ENCODE measurements around the gene MYLK. TPM values are rescaled to one million over a fixed set of nuclear protein-coding genes. Genes with fewer than 3 reads are reported as not detected.

Gene MYLK
- total RNA-seq, 2 experiments from 2014 or later: 0.22 TPM; not detected in 1

DNA sequence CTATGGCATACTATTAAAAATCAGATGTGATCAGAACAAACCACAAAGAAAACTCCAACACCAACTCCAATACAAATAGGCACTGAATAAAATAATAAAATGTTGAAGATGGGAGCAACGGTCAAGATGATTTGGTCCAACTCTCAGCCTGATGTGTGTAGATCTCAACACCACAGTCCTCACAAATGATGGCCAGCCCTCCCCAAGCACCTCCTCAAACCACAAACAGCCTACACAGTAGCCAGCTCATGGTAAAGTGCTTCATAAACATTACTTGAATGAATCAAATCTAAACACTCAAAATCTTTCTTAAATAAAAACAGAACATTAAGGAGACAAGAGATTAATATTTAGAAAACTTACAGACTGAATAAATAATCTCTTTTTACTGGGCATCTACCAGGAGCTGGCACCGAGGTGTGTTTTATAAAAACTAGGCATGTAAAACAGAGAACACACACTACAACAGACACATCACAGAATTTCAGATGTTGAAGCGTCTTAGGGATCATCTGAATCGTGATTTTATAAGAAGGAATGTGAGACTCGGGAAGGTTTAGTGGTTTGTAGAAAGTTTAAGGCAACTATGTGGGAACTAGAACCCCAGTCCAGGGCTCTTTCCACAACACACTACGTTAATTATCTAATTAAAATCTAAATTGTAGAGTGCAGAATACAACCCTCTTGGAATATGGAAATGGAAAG lies 102.4 kb downstream of the MYLK start:
- no peaks in the 10 kb centered on the region for H3K9me3 ChIP-seq (ENCODE audit: control insufficient read depth in 1 of 2, insufficient read depth in 1 of 2, low read length in 2 of 2)
- Mint-ChIP-seq H3K36me3 (ENCODE audit: low read depth) (no peaks in the 10 kb centered on the region), H3K9me3 (no peaks in the 10 kb centered on the region), H3K4me1 (ENCODE audit: low read depth) (no peaks in the 10 kb centered on the region), H3K4me3 (no peak overlapping the region), H3K27ac (no peak overlapping the region), H3K27me3 (peaks cover 6% of the 10 kb centered on the region)
- H3K4me3 ChIP-seq (ENCODE audit: low read length): no peak overlapping the region
- ATAC-seq (ENCODE audit: poor library complexity): no peak
- no peaks in the 10 kb centered on the region for H3K36me3 ChIP-seq (ENCODE audit: insufficient read depth, low read length)
- TF ChIP-seq, protein P1, sequence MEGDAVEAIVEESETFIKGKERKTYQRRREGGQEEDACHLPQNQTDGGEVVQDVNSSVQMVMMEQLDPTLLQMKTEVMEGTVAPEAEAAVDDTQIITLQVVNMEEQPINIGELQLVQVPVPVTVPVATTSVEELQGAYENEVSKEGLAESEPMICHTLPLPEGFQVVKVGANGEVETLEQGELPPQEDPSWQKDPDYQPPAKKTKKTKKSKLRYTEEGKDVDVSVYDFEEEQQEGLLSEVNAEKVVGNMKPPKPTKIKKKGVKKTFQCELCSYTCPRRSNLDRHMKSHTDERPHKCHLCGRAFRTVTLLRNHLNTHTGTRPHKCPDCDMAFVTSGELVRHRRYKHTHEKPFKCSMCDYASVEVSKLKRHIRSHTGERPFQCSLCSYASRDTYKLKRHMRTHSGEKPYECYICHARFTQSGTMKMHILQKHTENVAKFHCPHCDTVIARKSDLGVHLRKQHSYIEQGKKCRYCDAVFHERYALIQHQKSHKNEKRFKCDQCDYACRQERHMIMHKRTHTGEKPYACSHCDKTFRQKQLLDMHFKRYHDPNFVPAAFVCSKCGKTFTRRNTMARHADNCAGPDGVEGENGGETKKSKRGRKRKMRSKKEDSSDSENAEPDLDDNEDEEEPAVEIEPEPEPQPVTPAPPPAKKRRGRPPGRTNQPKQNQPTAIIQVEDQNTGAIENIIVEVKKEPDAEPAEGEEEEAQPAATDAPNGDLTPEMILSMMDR (IDR thresholded peaks at IDR 0.05): no peak
- DNase-seq: no peak
- ChIA-PET POLR2A (no interaction called here), CTCF (interaction anchor here (0.8 kb wide), 1 partner anchor 24 kb away, joined by 3 read pairs; no protein-coding TSS in a partner anchor)
- no peak overlapping the region for H3K27ac ChIP-seq (ENCODE audit: low read depth in 1 of 2, low read length in 2 of 2)
- intact Hi-C loops (cut with DNase I, micrococcal nuclease): no loop called here
- no peaks in the 10 kb centered on the region for H3K4me1 ChIP-seq (ENCODE audit: insufficient read depth, low read length)
- H3K27me3 ChIP-seq (ENCODE audit: control insufficient read depth in 1 of 2, insufficient read depth in 2 of 2, low read length in 2 of 2): no peaks in the 10 kb centered on the region

DNA sequence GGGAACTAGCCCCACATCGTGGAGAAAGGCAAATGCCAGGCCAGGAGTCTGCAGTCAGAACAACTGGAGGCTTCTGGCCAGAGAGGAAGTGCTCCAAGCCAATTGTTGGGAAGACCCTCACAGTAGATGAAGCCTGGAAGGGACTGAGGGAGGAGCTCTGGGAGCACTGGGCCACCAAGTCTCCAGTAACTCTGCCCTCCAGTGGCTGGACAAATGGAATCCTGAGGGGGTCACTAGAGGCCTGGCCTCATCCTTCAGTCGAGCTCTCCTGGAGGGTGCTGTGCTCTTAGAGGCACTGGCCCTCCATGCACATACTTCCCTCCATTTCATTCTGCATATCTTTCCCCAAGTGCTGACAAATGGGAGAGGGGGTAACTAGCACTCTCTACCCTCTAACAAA lies 103.0 kb downstream of the MYLK start:
- no peak overlapping the region for H3K27ac Mint-ChIP-seq
- CTCF ChIA-PET: no interaction called here
- H3K9me3 Mint-ChIP-seq: no peaks in the 10 kb centered on the region
- H3K4me3 Mint-ChIP-seq: no peak overlapping the region
- Histone ChIP-seq H3K9me3 (ENCODE audit: control insufficient read depth in 1 of 2, insufficient read depth in 1 of 2, low read length in 2 of 2) (no peaks in the 10 kb centered on the region), H3K36me3 (ENCODE audit: insufficient read depth, low read length) (no peaks in the 10 kb centered on the region), H3K27me3 (ENCODE audit: control insufficient read depth in 1 of 2, insufficient read depth in 2 of 2, low read length in 2 of 2) (no peaks in the 10 kb centered on the region), H3K27ac (ENCODE audit: low read depth in 1 of 2, low read length in 2 of 2) (no peak overlapping the region), H3K4me1 (ENCODE audit: insufficient read depth, low read length) (no peaks in the 10 kb centered on the region), H3K4me3 (ENCODE audit: low read length) (no peak overlapping the region)
- no peaks in the 10 kb centered on the region for H3K4me1 Mint-ChIP-seq (ENCODE audit: low read depth)
- H3K36me3 Mint-ChIP-seq (ENCODE audit: low read depth): no peaks in the 10 kb centered on the region
- ATAC-seq (ENCODE audit: poor library complexity) (no peak), DNase-seq (no peak)
- POLR2A ChIA-PET: no interaction called here
- intact Hi-C loops (cut with DNase I, micrococcal nuclease): no loop called here
- peaks cover 6% of the 10 kb centered on the region for H3K27me3 Mint-ChIP-seq
- TF ChIP-seq, protein P1 (IDR thresholded peaks at IDR 0.05): no peak

DNA sequence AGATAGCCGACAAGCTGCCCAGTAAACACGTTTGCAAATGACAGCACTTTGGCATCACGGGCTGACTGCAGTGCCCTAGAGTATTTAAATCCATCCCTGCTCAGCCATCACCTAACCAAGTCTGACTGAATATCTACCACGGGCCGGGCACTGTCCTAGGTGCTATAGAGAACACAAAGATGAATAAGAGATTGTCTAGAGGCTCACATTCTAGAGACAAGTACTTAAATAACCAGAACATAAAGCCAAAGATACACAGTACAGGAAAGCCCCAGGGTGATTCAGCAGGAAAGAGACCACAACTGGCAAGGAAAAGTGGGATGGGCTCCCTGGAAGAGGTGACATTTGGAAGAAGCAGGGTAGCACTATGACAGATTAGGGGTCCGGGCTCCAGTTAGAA lies 103.5 kb downstream of the MYLK start:
- H3K4me1 ChIP-seq (ENCODE audit: insufficient read depth, low read length): no peaks in the 10 kb centered on the region
- peaks cover 6% of the 10 kb centered on the region for H3K27me3 Mint-ChIP-seq
- ChIA-PET POLR2A (no interaction called here), CTCF (no interaction called here)
- H3K4me1 Mint-ChIP-seq (ENCODE audit: low read depth): no peaks in the 10 kb centered on the region
- H3K9me3 Mint-ChIP-seq: no peaks in the 10 kb centered on the region
- H3K9me3 ChIP-seq (ENCODE audit: control insufficient read depth in 1 of 2, insufficient read depth in 1 of 2, low read length in 2 of 2): no peaks in the 10 kb centered on the region
- ATAC-seq (ENCODE audit: poor library complexity): no peak
- H3K4me3 ChIP-seq (ENCODE audit: low read length): no peak overlapping the region
- intact Hi-C loops (cut with DNase I, micrococcal nuclease): no loop called here
- H3K36me3 Mint-ChIP-seq (ENCODE audit: low read depth): no peaks in the 10 kb centered on the region
- H3K27ac ChIP-seq (ENCODE audit: low read depth in 1 of 2, low read length in 2 of 2): no peak overlapping the region
- DNase-seq: no peak
- H3K27ac Mint-ChIP-seq: no peak overlapping the region
- no peaks in the 10 kb centered on the region for H3K27me3 ChIP-seq (ENCODE audit: control insufficient read depth in 1 of 2, insufficient read depth in 2 of 2, low read length in 2 of 2)
- TF ChIP-seq, protein P1 (IDR thresholded peaks at IDR 0.05): no peak
- no peaks in the 10 kb centered on the region for H3K36me3 ChIP-seq (ENCODE audit: insufficient read depth, low read length)
- no peak overlapping the region for H3K4me3 Mint-ChIP-seq
